Neural progenitor cell (in vitro differentiated cells): ENCODE data around the gene MDGA2.

Experiments used
- EZH2 ChIP-seq: fragments of 200-600 bp; sonication (generic); IDR thresholded peaks from 2 replicates; pipeline ENCODE4 v1.6.1; 2017; ENCODE audit warnings: antibody characterized with exemption, mild to moderate bottlenecking, moderate library complexity
- TF ChIP-seq, protein P1 (sequence below): fragments of 200-600 bp; sonication (generic); IDR thresholded peaks from 2 replicates; pipeline ENCODE4 v1.5.1; 2017; ENCODE audit warnings: antibody characterized with exemption, mild to moderate bottlenecking

GRCh38 chr14:47411523-47411922 is 263.9 kb downstream of the MDGA2 start:
- TF ChIP-seq, protein P1, sequence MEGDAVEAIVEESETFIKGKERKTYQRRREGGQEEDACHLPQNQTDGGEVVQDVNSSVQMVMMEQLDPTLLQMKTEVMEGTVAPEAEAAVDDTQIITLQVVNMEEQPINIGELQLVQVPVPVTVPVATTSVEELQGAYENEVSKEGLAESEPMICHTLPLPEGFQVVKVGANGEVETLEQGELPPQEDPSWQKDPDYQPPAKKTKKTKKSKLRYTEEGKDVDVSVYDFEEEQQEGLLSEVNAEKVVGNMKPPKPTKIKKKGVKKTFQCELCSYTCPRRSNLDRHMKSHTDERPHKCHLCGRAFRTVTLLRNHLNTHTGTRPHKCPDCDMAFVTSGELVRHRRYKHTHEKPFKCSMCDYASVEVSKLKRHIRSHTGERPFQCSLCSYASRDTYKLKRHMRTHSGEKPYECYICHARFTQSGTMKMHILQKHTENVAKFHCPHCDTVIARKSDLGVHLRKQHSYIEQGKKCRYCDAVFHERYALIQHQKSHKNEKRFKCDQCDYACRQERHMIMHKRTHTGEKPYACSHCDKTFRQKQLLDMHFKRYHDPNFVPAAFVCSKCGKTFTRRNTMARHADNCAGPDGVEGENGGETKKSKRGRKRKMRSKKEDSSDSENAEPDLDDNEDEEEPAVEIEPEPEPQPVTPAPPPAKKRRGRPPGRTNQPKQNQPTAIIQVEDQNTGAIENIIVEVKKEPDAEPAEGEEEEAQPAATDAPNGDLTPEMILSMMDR: no peak
- TF ChIP-seq EZH2: no peak
